CD4-positive, alpha-beta T cell treated with Interleukin-17A for 1 hour (primary cell): ENCODE data around the gene DDIT3.
A peak's percentile ranks its signal among the peaks of the same experiment; 100 is the strongest.
"Not testable (repeated sequence)": the region's sequence is repeated elsewhere in the genome, so short reads cannot be mapped to it uniquely, and the experiment has no call there.

ENCODE experiments used
- DNase-seq: peaks from one replicate; pipeline ENCODE4 v3.0.0-alpha.2; 2020

DDIT3 gene

DNA sequence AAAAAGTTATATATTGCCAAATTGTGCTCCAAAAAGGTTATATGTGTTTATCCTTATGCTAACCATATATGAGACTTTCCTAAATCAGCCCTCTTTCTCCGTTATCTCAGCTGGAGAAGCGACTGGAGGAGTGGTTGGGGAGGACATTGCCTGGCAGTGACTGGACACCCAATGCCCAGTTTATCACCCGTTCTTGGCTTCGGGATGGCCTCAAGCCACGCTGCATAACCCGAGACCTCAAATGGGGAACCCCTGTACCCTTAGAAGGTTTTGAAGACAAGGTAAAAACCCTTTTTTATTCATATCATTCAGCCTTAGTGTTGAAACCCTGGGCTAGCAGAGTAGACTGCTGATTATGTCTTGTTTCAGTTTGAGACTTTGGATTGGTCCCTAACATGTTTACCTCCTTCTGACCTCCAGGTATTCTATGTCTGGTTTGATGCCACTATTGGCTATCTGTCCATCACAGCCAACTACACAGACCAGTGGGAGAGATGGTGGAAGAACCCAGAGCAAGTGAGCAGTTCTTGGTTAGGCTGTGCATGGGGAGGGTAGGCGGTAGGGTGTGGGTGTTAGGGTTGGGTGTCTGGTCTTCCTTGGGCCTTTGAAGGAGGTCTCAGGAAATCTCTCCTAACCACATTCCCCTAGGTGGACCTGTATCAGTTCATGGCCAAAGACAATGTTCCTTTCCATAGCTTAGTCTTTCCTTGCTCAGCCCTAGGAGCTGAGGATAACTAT lies 8.6 kb downstream of the DDIT3 start:
- DNase-seq = no peak

DNA sequence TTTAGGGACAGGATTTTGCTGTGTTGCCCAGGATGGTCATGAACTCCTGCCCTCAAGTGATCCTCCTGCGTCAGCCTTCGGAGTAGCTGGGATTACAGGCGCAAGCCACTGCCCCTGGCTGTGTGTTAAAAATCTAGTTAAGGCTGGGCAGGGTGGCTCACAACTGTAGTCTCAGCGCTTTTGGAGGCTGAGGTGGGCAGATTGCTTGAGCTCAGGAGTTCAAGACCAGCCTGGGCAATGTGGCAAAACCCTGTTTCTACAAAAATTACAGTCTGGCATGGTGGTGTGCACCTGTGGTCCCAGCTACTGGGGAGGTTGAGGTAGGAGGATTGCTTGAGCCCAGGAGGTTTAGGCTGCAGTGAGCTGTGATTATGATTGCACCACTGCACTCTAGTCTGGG lies 9.2 kb downstream of the DDIT3 start:
- no peak for DNase-seq

DNA sequence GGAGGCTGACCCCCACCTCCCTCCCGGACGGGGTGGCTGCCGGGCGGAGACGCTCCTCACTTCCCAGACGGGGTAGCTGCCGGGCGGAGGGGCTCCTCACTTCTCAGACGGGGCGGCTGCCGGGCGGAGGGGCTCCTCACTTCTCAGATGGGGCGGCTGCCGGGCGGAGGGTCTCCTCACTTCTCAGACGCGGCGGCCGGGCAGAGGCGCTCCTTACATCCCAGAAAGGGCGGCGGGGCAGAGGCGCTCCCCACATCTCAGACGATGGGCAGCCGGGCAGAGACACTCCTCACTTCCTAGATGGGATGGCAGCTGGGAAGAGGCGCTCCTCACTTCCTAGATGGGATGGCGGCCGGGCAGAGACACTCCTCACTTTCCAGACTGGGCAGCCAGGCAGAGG lies 12.5 kb downstream of the DDIT3 start:
- not testable (repeated sequence) for DNase-seq

DNA sequence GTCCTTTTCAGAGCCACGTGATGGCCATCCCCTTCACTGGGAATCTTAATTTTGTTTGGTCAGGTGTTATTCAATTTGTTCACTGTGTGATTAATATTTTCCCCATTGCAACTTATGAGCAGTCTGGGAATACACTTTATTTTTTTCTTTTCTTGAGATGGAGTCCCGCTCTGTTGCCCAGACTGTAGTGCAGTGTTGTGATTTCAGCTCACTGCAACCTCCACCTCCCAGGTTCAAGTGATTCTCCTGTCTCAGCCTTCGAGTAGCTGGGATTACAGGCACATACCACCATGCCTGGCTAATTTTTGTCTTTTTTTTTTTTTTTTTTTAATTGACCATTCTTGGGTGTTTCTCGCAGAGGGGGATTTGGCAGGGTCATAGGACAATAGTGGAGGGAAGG lies 13.8 kb downstream of the DDIT3 start:
- DNase-seq = not testable (repeated sequence)

DNA sequence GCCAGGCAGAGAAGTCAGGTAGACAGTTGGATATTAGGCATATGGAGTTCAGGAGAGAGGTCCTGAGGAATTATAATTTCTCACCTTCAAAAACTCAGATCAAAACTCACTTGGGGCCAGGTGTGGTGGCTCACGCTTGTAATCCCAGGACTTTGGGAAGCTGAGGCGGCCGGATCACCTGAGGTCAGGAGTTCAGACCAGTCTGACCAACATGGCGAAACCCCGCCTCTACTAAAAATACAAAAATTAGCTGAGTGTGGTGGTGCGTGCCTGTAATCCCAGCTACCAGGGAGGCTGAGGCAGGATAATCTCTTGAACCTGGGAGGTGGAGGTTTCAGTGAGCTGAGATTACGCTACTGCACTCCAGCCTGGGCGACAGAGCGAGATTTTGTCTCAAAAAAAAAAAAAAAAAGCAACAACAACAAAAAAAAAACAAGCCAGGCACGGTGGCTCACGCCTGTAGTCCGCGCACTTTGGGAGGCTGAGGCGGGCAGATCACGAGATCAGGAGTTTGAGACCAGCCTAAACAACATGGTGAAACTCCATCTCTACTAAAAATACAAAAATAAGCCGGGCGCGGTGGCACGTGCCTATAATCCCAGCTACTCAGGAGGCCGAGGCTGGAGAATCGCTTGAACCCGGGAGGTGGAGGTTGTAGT lies 17.9 kb downstream of the DDIT3 start:
- DNase-seq = not testable (repeated sequence)

DNA sequence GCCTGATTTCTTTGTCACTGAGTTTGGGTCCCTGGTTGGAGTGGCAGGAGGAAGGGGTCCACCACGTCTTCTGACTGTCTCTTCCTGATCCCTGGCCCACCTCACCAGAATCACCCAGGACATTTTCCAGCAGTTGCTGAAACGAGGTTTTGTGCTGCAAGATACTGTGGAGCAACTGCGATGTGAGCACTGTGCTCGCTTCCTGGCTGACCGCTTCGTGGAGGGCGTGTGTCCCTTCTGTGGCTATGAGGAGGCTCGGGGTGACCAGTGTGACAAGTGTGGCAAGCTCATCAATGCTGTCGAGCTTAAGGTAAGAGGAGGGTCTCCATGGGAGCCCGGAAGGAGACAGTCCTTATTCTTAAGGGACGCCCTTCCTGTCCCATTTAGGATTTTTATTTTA lies 20.1 kb downstream of the DDIT3 start:
- no peak for DNase-seq

DNA sequence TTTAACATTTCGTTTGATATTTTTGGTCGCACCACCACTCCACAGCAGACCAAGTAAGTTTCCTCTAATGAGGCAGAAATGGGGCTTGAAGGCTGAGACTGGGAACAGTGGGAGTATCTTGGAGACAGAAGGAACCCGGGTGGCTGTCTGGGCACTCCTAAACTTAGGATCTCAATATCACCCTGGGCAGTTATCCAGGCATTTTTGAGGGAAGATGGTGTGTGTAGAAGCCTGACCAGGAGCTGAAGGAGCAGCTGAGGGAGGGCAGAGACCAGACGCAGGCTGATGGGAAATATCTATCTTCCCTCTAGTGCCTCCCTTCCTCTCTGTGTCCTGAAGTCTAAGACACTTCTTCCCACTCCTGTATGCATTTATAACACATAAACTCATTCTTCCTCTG lies 21.7 kb downstream of the DDIT3 start:
- no peak for DNase-seq

DNA sequence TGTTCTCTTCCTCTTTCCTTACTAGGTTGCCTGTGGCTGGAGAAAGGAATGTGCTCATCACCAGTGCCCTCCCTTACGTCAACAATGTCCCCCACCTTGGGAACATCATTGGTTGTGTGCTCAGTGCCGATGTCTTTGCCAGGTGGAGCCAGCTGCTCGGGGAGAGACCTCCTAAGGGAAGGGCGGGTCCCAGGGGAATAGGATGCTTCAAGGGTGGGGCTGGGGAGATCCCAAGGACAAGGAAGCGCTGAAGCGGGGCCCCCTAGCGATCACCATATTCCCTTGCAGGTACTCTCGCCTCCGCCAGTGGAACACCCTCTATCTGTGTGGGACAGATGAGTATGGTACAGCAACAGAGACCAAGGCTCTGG lies 22.2 kb downstream of the DDIT3 start:
- no peak for DNase-seq

DNA sequence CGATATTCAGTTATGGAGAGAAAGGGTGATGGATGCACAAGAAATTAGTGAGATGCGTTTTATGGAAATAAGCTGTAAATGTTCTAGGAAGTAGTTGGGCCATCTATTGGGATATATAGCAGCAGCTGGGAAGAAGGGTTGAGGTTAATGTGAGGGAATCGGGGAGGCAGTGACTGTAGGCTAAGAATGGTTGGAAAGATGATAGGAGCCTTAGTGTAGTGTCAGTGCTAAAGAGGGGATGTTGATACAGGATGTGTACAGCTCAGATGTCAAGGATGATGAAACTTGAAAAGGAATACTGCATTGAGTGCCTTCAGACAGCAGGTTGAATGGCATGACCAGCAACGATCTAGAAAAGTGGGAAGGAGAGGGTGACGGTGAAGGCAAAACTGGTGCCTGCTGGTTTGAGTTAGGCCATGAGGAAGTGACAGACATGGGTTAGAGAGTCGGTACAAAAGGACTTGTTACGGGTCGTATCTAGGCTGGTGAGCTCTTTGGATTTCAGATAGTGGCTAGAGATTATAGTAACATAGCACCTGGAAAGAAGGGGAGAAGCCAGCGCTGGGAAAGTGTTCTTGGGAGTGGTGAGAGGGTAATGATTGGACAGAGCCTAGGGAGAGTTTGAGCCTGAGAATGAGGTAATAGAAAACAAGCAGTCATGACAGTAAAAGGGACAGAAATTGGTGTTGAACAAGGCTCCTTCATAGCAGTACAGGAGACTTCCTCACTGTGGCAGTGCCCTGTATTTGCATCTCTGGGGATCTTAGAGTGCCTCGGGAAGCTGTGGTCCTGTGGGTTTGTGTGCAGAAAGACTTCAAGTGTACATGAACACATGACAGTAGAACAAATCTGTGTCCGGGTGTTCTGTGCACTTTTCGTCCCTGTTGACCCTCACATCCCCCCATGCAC lies 22.8 kb downstream of the DDIT3 start:
- DNase-seq = no peak

DNA sequence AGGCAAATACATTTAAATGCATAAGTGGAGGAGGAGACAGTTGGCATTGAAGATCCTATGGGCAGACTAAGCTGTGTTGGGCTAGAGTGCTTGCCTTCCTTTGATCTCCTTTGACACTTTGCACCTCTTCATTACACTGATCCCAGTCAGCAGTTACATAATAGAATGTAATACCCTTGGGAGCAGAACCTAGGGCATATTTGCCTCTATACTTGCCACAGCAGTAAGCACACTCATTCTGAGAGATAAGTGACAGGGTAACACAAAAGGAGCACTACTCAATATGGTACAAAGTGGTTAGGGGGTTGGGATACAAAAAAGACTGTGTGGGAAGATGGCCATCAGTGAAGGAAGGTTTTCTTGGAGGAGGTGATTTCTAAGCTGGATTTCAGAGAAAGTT lies 23.5 kb downstream of the DDIT3 start:
- DNase-seq = no peak

DNA sequence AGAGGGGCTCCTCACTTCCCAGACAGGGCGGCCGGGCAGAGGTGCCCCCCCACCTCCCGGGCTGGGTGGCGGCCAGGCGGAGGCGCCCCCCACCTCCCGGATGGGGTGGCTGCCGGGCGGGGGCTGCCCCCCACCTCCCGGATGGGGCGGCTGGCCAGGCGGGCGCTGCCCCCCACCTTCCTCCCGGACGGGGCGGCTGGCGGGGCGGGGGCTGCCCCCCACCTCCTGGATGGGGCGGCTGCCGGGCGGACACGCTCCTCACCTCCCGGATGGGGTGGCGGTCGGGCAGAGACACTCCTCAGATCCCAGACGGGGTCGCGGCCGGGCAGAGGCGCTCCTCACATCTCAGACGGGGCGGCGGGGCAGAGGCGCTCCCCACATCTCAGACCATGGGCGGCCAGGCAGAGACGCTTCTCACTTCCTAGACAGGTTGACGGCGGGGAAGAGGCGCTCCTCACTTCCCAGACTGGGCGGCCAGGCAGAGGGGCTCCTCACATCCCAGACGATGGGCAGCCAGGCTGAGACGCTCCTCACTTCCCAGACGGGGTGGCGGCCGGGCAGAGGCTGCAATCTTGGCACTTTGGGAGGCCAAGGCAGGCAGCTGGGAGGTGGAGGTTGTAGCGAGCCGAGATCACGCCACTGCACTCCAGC lies 25.1 kb downstream of the DDIT3 start:
- DNase-seq = not testable (repeated sequence)

DNA sequence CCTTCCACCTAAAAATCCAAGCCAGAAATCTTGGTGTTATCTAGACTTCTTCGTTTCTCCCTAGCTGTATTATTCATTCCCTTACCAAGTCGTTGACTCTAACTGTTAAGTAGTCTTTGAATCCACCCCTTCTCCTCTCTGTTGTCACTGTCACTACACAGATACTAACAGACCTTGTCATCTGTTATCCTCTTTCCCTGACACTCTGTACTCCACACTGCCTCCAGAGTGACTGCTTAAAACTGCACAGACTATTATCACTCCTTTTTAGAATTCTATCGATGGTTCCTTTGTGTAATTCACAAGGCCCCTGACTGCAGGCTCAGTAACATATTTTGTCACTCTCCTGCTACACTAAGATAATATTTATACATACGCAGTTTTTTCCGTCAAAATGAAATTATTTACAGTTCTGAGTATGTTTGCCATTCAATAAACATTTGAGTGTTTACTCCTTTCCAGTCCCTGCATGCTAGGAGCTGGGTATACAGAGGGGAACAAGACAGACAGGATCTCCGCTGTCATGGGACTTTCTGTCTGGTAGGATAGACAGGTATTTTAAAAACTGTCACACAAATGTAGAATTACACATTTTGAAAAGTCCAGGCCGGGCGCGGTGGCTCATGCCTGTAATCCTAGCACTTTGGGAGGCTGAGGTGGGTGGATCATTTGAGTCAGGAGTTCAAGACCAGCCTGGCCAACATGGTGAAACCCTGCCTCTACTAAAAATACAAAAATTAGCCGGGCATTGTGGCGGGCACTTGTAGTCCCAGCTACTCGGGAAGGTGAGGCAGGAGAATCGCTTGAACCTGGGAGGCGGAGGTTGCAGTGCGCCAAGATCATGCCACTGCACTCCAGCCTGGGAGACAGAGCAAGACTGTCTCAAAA lies 28.7 kb downstream of the DDIT3 start:
- no peak for DNase-seq

DNA sequence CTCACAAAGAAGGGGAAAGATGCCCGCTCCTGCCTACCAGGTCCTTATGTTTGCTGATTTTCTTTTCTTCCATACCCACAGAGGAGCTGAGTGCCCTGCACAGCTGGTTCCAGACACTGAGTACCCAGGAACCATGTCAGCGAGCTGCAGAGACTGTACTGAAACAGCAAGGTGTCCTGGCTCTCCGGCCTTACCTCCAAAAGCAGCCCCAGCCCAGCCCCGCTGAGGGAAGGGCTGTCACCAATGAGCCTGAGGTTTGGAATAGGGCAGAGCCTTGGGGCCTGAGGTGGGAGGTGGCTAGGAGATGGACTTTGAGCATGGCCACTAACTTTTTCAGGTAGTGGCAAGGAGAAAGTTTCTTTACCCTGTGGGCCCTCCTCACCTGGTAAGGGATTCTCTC lies 30.2 kb downstream of the DDIT3 start:
- DNase-seq = no peak

DNA sequence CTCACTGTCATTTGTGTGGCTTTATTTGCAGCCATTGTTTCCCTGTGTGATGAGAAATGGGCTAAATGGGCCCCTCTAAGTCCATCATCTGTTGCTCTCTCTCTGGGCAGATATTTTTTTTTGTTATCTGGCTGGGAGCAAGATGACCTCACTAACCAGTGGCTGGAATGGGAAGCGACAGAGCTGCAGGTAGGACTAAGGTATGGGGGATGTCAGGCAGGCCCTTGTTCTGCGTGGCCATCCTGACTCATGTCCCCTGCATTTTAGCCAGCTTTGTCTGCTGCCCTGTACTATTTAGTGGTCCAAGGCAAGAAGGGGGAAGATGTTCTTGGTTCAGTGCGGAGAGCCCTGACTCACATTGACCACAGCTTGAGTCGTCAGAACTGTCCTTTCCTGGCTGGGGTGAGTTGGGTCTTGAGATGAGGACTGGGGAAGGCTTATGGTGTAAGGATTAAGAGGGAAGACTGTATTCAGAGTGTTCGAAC lies 31.1 kb downstream of the DDIT3 start:
- no peak for DNase-seq

DNA sequence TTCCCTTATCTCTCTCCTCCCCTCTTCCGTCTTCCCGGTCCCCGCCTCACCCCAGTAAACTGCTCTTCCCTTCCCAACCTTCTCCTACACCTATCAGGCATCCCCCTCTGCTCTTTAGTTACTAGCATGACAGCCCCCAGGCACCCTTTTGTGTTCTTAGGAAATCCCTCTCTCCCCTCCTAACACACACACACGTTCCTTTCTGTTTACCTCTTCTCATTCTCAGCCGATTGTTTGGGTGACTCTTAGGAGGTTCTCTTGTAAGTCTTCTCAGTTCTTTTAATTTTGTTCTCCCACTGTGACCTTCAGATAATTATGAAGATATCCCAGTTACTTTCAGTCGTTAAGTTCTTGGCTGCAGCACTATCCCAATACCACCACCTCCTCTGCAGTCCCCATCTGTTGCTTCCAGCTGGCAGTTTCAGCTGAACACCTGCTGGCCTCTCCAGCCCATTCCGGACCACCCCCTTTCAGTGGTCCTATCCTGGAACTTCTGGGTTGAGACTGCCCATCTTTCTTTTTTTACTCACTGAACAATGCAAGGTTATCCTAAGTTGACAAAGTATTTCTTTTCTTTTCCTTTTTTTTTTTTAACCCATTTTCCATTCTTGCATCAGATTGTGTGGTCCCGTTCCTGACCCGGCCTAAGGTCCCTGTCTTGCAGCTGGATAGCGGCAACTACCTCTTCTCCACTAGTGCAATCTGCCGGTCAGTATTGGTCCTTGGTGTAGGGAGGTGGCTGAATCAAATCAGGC lies 31.7 kb downstream of the DDIT3 start:
- no peak for DNase-seq

DNA sequence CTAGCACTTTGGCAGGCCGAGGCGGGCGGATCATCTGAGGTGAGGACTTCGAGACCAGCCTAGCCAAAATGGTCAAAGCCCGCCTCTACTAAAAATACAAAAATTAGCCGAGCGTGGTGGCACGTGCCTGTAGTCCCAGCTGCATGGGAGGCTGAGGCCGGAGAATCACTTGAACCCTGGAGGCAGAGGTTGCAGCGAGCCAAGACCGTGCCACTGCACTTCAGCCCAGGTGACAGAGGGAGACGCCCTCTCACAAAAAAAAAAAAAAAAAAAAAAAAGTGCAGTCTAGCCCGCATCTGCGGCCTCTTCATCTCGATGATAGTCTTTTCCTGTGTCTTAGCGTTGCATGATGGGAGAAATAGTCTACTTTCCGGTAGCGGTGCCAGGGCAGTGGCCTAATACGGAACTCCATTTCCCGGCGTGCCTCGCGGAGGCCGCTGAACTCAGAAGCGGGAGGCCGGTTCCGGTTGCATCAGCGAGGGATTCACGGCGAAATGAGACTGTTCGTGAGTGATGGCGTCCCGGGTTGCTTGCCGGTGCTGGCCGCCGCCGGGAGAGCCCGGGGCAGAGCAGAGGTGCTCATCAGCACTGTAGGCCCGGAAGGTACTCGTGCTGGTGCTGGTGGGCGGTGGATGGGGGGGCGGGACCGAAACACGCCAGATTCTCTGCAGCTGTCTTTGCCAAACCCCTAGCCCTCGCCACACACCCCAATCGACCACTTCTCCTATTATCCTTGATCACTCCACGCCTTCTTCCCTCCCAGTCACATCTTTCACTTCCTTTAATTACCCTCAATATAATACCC lies 32.5 kb downstream of the DDIT3 start, which contains the start of gene MARS1:
Gene MARS1 (plus strand): TSS at position 472 of the 805 bp plus-strand sequence. CDS start 23 bp downstream, at position 495.
- DNase-seq = peak; percentile 97

DNA sequence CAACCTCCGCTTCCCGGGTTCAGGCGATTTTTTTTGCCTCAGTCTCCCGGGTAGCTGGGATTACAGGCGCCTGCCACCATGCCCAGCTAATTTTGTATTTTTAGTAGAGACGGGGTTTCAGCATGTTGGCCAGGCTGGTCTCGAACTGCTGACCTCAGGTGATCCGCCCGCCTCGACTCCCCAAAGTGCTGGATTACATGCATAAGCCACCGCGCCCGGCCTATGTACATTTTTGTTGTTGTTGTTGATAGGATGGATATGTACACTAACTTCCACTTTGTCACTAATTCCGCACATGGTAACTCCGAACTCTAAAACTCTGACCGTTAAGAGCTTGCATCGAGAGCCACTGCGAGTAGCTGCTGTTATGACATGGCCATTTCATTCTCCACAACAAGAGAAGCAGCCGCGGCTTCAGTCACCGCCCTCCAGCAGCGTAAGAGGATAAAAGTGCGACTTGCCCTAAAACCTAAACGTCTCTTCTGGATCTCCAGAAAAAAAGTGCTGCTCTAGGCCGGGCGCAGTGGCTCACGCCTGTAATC lies 33.2 kb downstream of the DDIT3 start:
- DNase-seq = no peak

DNA sequence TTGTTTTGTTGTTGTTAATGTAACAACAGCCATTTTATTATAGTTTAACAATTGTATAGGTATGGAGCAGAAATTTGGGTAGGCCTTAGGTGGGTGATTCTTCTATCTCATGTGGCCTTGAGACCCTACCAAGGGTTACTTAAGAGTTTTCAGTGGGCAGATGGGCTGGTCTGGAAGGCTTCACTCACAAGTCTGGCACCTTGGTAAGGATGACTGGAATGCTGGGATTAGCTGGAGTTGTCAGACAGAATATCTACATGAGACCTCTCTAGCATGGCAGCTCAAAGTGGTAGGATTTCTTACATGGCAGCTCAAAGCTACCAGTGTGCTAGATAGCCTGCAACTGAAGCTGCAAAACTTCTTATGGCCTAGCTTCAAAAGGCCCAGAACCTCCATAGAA lies 34.6 kb downstream of the DDIT3 start:
- DNase-seq = no peak

DNA sequence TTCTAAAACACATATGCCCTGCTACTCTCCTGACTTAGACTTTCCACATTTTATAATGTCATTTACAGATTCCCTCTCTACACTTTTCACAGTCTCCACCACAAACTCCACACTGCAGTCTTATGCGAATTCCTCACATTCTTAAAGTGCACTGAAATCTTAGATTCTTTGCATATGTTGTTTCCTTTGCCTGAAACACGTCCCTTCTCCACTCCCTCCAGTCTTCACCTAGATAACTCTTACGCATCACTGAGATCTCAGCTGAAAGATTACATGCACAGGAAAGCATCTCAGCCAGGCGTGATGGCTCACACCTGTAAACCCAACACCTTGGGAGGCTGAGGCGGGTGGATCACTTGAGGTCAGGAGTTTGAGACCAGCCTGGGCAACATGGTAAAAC lies 36.8 kb downstream of the DDIT3 start:
- no peak for DNase-seq

DNA sequence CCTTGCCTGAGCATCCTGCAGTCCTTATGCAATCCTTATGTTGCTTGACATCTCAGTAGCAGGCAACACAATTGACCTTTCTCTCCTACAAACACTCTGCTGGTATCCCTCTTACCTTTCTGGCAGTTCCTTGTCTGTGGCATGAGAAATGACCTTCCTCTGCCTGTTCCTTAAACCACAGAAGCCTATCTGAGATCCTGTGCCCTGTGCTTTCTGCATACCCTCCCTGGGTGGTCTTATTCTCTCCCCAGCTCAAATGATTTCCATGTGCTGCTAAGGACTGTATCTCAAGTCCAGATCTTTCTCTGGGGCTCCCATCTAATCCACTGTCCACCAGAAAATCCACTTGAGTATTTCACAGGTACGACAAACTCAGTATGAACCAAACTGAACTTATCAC lies 38.6 kb downstream of the DDIT3 start:
- no peak for DNase-seq
